ENCODE results near the gene KCNIP4.

The KCNIP4 gene

DNA sequence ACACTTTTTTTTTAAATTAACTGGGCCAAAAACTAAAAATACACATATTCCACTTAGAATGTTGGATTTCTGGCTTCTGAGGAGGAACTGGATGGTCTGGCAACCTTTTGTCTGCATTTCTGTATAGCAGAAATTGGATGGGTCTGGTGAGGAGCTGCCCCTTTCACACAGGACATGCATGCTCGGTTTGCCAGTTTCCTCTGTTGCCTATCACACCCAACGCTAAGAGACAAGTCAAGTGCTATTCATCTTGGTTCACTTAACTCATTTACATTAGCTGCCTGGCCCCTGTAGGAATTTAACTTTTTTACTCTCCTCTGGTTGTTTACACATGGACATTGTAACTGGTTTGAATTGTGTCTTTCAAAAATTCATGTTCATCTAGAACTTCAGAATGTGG is 1052.6 kb downstream of the KCNIP4 start:
- no peaks in the 10 kb centered on the region for H3K27me3 ChIP-seq (ENCODE audit: insufficient read depth, poor library complexity, severe bottlenecking)
- DNase-seq (ENCODE audit: low spot score) (no peak), ATAC-seq (ENCODE audit: low read depth) (no peak)
- H3K9me3 ChIP-seq (ENCODE audit: severe bottlenecking): no peaks in the 10 kb centered on the region
- H3K36me3 ChIP-seq (ENCODE audit: low read depth): no peaks in the 10 kb centered on the region
- H3K27ac ChIP-seq (ENCODE audit: poor library complexity, severe bottlenecking): no peak overlapping the region
- no peaks in the 10 kb centered on the region for H3K4me1 ChIP-seq (ENCODE audit: insufficient read depth, poor library complexity, severe bottlenecking)
- no peak overlapping the region for H3K4me3 ChIP-seq (ENCODE audit: severe bottlenecking)
- TF ChIP-seq, protein P1, sequence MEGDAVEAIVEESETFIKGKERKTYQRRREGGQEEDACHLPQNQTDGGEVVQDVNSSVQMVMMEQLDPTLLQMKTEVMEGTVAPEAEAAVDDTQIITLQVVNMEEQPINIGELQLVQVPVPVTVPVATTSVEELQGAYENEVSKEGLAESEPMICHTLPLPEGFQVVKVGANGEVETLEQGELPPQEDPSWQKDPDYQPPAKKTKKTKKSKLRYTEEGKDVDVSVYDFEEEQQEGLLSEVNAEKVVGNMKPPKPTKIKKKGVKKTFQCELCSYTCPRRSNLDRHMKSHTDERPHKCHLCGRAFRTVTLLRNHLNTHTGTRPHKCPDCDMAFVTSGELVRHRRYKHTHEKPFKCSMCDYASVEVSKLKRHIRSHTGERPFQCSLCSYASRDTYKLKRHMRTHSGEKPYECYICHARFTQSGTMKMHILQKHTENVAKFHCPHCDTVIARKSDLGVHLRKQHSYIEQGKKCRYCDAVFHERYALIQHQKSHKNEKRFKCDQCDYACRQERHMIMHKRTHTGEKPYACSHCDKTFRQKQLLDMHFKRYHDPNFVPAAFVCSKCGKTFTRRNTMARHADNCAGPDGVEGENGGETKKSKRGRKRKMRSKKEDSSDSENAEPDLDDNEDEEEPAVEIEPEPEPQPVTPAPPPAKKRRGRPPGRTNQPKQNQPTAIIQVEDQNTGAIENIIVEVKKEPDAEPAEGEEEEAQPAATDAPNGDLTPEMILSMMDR (IDR thresholded peaks at IDR 0.05; ENCODE audit: poor library complexity, severe bottlenecking): no peak

DNA sequence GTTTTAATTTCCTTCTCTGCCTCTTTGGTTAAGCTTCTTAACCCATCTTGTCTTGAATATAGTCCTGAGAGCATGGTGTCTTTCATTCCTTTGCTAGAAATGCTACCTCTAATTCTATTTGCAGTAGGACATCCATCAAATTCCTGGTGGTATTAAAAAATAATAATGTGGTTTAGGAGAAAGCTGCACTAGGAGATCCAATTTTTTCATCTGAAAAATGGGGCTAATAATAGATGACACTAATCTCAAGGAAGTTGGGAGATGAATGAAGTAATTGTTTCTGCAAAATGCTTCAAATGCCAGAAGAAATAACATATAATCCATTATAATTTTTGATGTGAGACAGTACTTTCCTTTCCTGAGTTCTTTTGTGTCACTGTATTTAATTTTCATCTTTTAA is 1053.4 kb downstream of the KCNIP4 start:
- H3K27ac ChIP-seq (ENCODE audit: poor library complexity, severe bottlenecking): no peak overlapping the region
- ATAC-seq (ENCODE audit: low read depth): no peak
- H3K4me3 ChIP-seq (ENCODE audit: severe bottlenecking): no peak overlapping the region
- no peaks in the 10 kb centered on the region for H3K36me3 ChIP-seq (ENCODE audit: low read depth)
- no peak for DNase-seq (ENCODE audit: low spot score)
- H3K27me3 ChIP-seq (ENCODE audit: insufficient read depth, poor library complexity, severe bottlenecking): no peaks in the 10 kb centered on the region
- TF ChIP-seq, protein P1 (IDR thresholded peaks at IDR 0.05; ENCODE audit: poor library complexity, severe bottlenecking): no peak
- no peaks in the 10 kb centered on the region for H3K4me1 ChIP-seq (ENCODE audit: insufficient read depth, poor library complexity, severe bottlenecking)
- no peaks in the 10 kb centered on the region for H3K9me3 ChIP-seq (ENCODE audit: severe bottlenecking)

DNA sequence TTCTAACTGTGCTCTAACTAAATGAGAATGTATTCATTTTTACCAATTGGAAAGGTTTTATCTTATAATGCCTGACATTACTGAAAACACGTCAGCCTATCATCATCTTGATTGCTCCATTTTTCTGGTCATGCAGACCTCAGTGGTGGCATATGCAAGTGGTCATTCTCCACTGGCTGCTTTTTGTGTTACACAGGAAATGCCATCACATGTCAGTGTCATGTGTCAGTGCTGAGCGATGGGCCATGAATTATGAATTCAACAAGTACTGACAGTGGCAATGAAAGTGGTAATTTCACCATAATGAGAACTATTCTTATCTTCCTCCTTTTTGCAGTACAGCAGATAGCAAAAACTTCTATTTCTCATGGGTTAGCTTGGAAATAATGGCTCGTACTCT is 1057.8 kb downstream of the KCNIP4 start:
- ATAC-seq (ENCODE audit: low read depth): no peak

DNA sequence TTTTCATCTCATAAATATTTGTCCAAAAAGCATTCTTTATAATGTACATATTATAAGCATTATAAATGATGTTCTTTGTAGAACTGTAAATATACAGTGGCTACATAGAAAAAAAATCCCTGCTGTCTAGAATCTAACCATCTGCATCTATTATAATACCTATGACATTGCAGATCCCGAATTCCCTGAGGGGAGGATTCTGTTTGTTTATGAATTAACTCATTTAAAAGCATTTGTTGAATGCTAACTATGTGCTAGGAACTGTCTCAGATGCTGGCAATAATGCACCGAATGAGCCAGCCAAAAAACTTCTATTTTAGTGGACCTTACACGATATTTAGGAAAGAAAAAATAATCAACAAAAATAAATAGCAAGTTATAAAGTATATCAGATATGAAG is 1058.7 kb downstream of the KCNIP4 start:
- Histone ChIP-seq H3K36me3 (ENCODE audit: low read depth) (no peaks in the 10 kb centered on the region), H3K27me3 (ENCODE audit: insufficient read depth, poor library complexity, severe bottlenecking) (no peaks in the 10 kb centered on the region)

More for the DNA sequence above, 1057.8 kb downstream of the KCNIP4 start:
- no peaks in the 10 kb centered on the region for H3K4me1 ChIP-seq (ENCODE audit: insufficient read depth, poor library complexity, severe bottlenecking)
- TF ChIP-seq, protein P1 (IDR thresholded peaks at IDR 0.05; ENCODE audit: poor library complexity, severe bottlenecking): no peak
- H3K4me3 ChIP-seq (ENCODE audit: severe bottlenecking): no peak overlapping the region
- H3K36me3 ChIP-seq (ENCODE audit: low read depth): no peaks in the 10 kb centered on the region
- no peaks in the 10 kb centered on the region for H3K9me3 ChIP-seq (ENCODE audit: severe bottlenecking)
- no peak overlapping the region for H3K27ac ChIP-seq (ENCODE audit: poor library complexity, severe bottlenecking)
- no peaks in the 10 kb centered on the region for H3K27me3 ChIP-seq (ENCODE audit: insufficient read depth, poor library complexity, severe bottlenecking)
- no peak for DNase-seq (ENCODE audit: low spot score)

DNA sequence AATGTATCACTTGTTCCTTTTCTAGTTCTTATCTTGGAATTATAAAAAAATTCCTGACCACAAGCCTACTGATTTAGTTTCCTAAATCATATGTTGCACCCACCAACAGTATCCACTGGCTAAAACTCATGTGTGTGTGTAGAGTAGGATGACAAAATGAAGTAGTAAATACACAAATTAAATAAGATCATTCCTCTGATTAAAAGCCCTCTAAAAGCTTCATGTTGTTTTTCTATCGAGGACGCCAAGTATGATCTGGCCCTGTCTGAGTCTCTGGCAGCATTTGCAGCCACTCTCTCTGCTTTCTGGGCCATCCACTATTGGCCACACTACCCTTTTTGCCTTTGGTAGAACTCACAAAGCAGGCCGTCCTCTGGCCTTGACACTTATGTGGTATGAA is 1064.9 kb downstream of the KCNIP4 start:
- ATAC-seq (ENCODE audit: low read depth) (no peak), DNase-seq (ENCODE audit: low spot score) (no peak)
- TF ChIP-seq, protein P1 (IDR thresholded peaks at IDR 0.05; ENCODE audit: poor library complexity, severe bottlenecking): no peak
- Histone ChIP-seq H3K36me3 (ENCODE audit: low read depth) (no peaks in the 10 kb centered on the region), H3K27me3 (ENCODE audit: insufficient read depth, poor library complexity, severe bottlenecking) (no peaks in the 10 kb centered on the region), H3K4me1 (ENCODE audit: insufficient read depth, poor library complexity, severe bottlenecking) (no peaks in the 10 kb centered on the region), H3K27ac (ENCODE audit: poor library complexity, severe bottlenecking) (no peak overlapping the region), H3K9me3 (ENCODE audit: severe bottlenecking) (no peaks in the 10 kb centered on the region), H3K4me3 (ENCODE audit: severe bottlenecking) (no peak overlapping the region)

More for the DNA sequence above, 1058.7 kb downstream of the KCNIP4 start:
- Histone ChIP-seq H3K4me3 (ENCODE audit: severe bottlenecking) (no peak overlapping the region), H3K27ac (ENCODE audit: poor library complexity, severe bottlenecking) (no peak overlapping the region), H3K4me1 (ENCODE audit: insufficient read depth, poor library complexity, severe bottlenecking) (no peaks in the 10 kb centered on the region), H3K9me3 (ENCODE audit: severe bottlenecking) (no peaks in the 10 kb centered on the region)
- TF ChIP-seq, protein P1 (IDR thresholded peaks at IDR 0.05; ENCODE audit: poor library complexity, severe bottlenecking): no peak
- DNase-seq (ENCODE audit: low spot score): no peak
- ATAC-seq (ENCODE audit: low read depth): no peak
